HL-60 (cell line): ENCODE measurements around the gene THSD7A.

Experiments used
- CTCF ChIP-seq: IDR thresholded peaks from one replicate; pipeline ENCODE4 v1.5.1; 2011; ENCODE audit warnings: low read length, control low read depth, inconsistent platforms; ENCODE audit not compliant: insufficient read depth
- TF ChIP-seq, protein P1 (sequence below): IDR thresholded peaks from 2 replicates; pipeline ENCODE4 v1.6.1; 2012; ENCODE audit warnings: low read depth; ENCODE audit not compliant: insufficient replicate concordance

GRCh38 chr7:11413901-11414300 lies 418.1 kb downstream of the THSD7A start:
- TF ChIP-seq CTCF, result no peak
- TF ChIP-seq, protein P1, sequence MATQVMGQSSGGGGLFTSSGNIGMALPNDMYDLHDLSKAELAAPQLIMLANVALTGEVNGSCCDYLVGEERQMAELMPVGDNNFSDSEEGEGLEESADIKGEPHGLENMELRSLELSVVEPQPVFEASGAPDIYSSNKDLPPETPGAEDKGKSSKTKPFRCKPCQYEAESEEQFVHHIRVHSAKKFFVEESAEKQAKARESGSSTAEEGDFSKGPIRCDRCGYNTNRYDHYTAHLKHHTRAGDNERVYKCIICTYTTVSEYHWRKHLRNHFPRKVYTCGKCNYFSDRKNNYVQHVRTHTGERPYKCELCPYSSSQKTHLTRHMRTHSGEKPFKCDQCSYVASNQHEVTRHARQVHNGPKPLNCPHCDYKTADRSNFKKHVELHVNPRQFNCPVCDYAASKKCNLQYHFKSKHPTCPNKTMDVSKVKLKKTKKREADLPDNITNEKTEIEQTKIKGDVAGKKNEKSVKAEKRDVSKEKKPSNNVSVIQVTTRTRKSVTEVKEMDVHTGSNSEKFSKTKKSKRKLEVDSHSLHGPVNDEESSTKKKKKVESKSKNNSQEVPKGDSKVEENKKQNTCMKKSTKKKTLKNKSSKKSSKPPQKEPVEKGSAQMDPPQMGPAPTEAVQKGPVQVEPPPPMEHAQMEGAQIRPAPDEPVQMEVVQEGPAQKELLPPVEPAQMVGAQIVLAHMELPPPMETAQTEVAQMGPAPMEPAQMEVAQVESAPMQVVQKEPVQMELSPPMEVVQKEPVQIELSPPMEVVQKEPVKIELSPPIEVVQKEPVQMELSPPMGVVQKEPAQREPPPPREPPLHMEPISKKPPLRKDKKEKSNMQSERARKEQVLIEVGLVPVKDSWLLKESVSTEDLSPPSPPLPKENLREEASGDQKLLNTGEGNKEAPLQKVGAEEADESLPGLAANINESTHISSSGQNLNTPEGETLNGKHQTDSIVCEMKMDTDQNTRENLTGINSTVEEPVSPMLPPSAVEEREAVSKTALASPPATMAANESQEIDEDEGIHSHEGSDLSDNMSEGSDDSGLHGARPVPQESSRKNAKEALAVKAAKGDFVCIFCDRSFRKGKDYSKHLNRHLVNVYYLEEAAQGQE, result no peak
